ENCODE results near the gene PARD6G.

DNA sequence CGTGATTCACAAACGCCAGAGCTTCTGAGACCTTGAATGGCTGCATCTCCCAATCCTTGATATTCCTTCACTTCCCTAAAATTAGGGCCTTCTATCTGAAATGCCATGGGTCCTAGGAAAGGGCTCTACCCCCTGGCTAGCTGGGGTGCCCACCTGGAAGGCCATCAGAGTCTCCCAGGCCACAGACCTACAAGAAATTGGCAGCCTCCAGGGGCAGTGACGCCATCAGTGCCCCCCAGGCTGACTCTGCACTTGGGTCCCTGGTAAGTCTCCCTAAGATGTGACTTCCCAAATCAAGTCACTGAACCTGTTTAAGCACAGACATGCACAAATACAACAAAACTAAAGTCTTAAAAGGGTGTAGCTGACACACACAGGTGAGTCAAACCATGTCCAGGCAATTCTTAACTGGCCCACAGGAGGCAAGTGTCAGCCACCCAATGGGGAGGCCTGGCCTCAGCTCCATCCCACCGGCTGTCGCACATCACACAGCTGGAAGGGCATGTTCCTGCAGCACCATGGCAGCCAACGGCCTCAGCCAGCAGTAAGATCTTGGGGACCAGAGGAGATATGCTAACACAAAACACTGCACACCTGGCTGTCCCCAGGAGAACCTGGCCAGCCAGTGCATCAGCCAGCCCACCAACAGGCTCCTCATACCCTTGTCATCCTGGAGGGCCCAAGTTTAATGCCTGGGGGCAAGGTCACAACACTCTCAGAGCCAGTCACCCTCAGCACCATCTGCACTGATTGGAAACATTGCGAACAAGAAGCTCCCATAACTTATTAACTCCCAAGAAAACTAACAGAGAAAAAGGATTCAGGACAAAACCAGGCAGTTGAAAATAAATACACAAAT lies 5.2 kb downstream of the PARD6G start:
- TF ChIP-seq, protein P1, sequence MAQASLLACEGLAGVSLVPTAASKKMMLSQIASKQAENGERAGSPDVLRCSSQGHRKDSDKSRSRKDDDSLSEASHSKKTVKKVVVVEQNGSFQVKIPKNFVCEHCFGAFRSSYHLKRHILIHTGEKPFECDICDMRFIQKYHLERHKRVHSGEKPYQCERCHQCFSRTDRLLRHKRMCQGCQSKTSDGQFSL (CRISPR knock-in tag; IDR thresholded peaks at IDR 0.05), result no peak
- TF ChIP-seq ZNF564 (CRISPR knock-in tag; IDR thresholded peaks at IDR 0.05) (no peak), ZFP1 (CRISPR knock-in tag; IDR thresholded peaks at IDR 0.05) (no peak), YY1 (IDR thresholded peaks at IDR 0.05; ENCODE audit: insufficient read depth, insufficient replicate concordance, low read depth, low read length) (no peak)

All from HepG2 (cell line).